Fibroblast of lung (primary cell): ENCODE results near the gene CD160.

Experiments
- CTCF ChIP-seq, 2 donors: IDR thresholded peaks in 1 of 2; conservative IDR thresholded peaks in 1 of 2; 1 replicate in 1 of 2; 2 replicates in 1 of 2; pipeline ENCODE4 v1.5.1; 2011 to 2012; ENCODE audit warnings: low read length in 2 of 2, control low read depth in 1 of 2, inconsistent platforms in 1 of 2, low read depth in 1 of 2, mild to moderate bottlenecking in 1 of 2
- EZH2 ChIP-seq: IDR thresholded peaks from 2 replicates; pipeline ENCODE4 v1.5.1; 2012; ENCODE audit warnings: low read length, control low read depth, mild to moderate bottlenecking; ENCODE audit errors: missing control alignments

DNA sequence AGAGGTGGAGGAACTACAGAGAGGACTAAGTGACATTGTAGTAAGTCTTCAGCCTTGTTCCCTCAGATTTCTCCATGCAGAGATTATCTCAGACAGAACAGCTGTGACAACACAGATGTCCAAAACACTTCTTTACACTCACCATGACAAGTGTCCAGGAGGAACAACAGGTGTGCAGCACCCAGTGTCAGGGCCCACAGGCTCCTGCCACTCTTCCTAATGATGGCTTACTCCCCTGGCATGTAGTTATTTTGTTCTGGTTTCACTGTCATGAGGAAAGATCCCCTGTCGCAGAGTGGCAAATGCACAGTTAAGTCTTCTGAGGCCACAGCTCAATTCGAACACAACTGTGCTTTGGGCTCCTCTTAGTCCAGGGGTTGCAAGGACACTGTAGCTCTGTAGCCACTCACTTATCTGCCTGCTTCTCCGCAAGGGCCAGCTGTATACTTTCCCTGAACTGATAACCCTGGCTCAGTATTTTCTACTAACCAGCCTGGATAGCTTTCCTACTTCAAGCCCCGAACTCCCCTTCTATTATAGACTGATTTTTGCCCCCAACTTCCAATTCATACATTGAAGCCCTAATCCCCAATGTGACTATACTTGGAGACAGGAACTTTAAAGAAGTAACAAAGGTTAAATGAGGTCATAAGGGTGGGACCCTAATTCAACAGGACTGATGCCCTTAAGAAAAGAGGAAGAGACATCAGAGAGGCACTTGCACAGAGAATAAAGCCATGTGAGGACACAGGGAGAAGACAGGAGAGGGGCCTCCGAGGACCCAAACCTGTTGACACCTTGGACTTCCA is 23.3 kb upstream of the CD160 start:
- TF ChIP-seq CTCF (conservative IDR thresholded peaks at IDR 0.05 in 1 of 2, IDR thresholded peaks at IDR 0.05 in 1 of 2; ENCODE audit: low read depth in 1 of 2, low read length in 2 of 2) (no peak), EZH2 (no peak)
